Ectodermal cell (in vitro differentiated cells): Measurements from ENCODE around the gene FLOT1.
"Not testable (repeated sequence)": the region's sequence is repeated elsewhere in the genome, so short reads cannot be mapped to it uniquely, and the experiment has no call there.

Source experiments
- H3K27ac ChIP-seq: 2 replicates; pipeline ENCODE4 v1.7.0; 2013; ENCODE audit warnings: mild to moderate bottlenecking, low read depth, low read length; ENCODE audit not compliant: insufficient read depth, poor library complexity, severe bottlenecking
- H3K27me3 ChIP-seq: 2 replicates; pipeline ENCODE4 v1.7.0; 2013; ENCODE audit warnings: mild to moderate bottlenecking, low read length; ENCODE audit not compliant: insufficient read depth, control insufficient read depth, poor library complexity, severe bottlenecking
- H3K36me3 ChIP-seq: one replicate; pipeline ENCODE4 v1.7.0; 2013; ENCODE audit warnings: low read length; ENCODE audit not compliant: control insufficient read depth, insufficient read depth
- H3K4me1 ChIP-seq: one replicate; pipeline ENCODE4 v1.7.0; 2013; ENCODE audit warnings: low read length; ENCODE audit not compliant: control insufficient read depth, insufficient read depth
- H3K4me3 ChIP-seq: 2 replicates; pipeline ENCODE4 v1.7.0; 2013; ENCODE audit warnings: low read depth, low read length, control low read depth; ENCODE audit not compliant: insufficient read depth
- H3K9me3 ChIP-seq: 2 replicates; pipeline ENCODE4 v1.7.0; 2013; ENCODE audit warnings: mild to moderate bottlenecking, low read length, moderate library complexity; ENCODE audit not compliant: control insufficient read depth
- WGBS, 2 experiments: methylation state at CpG; one replicate each; pipeline ENCODE4 v1.1.7; 2013; ENCODE audit warnings: missing lambda C conversion rate in 2 of 2; 5-methylcytosine and 5-hydroxymethylcytosine counted together

Gene FLOT1

DNA sequence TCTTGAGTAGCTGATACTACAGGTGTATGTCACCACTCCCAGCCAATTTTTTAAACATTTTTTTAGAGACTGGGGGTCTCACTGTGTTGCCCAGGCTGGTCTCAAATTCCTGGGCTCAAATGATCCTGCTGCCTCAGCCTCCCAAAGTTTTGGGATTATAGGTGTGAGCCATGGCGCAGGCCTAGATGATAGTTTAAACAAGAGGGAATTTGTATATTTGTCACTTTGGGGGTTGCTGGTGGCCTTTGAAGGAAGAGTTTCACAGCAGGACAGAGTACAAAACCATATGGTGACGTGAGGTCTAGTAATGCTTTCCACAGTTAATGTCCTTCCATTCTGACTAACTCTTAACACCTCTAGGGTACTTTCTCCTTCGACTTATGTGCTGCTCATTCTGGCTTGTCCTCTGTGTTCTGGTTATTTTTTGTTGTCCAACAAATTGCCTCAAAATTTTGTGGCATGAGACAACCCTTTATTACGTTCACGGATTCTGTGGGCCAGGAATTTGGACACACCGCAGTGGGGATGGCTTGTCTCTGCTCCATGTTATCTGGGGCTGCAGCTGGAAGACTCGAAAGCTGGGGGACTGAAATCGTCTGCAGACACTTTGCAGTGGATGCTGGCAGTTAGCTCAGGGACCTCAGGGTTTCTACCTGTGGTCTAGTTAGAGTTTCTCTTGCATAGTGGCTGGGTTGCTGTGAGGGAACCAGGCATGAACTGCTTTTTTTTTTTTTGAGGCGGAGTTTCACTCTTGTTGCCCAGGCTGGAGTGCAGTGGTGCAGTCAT lies 24.9 kb upstream of the FLOT1 start:
- H3K4me1 ChIP-seq: peaks cover 37% of the 10 kb centered on the region
- 88 to 93% methylated on average over 9 of the region's 9 CpGs for WGBS, 2 experiments
- H3K4me3 ChIP-seq: no peak overlapping the region
- no peak overlapping the region for H3K27ac ChIP-seq
- H3K27me3 ChIP-seq: no peaks in the 10 kb centered on the region
- H3K36me3 ChIP-seq: no peaks in the 10 kb centered on the region
- H3K9me3 ChIP-seq: no peaks in the 10 kb centered on the region

DNA sequence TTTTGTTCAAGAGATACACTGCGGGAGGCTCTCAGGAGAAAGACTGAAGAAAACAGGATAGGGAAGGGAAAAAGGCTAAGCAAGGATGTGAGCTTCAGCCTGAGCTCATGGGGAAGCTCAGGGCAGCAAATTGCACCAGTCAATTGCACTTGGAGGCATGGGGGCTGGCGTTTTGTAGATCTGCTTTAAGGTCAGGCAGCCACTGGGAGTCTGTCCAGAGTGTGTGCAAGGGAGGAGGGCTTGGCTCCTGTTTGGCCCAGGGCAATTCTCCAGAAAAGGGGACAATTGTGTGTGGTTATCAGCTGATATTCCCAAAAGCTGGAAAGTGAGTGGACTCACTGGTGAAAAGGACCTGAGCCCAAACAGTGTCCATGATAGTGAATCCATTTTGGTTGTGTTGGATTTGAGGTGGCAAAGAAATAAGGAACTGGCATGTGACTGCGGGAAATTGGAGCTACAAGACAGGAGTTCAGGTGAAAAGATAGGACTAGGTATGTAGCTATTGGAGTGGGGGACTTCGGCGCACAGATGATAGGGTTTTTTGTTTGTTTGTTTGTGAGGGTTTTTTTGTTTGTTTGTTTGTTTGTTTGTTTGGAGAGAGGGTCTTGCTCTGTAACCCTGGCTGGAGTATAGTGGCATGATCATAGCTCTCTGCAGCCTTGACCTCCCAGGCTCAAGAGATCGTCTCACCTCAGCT lies 24.1 kb upstream of the FLOT1 start:
- no peaks in the 10 kb centered on the region for H3K9me3 ChIP-seq
- H3K27ac ChIP-seq: no peak overlapping the region
- WGBS, 2 experiments: 83 to 86% methylated on average over 6 of the region's 6 CpGs
- H3K27me3 ChIP-seq: no peaks in the 10 kb centered on the region
- peaks cover 37% of the 10 kb centered on the region for H3K4me1 ChIP-seq
- H3K4me3 ChIP-seq: no peak overlapping the region
- H3K36me3 ChIP-seq: no peaks in the 10 kb centered on the region

- not testable (repeated sequence) for H3K27me3 ChIP-seq, H3K36me3 ChIP-seq, H3K9me3 ChIP-seq, H3K4me3 ChIP-seq
- 18 to 33% methylated on average over 1 of the region's 1 CpG for WGBS, 2 experiments
- Histone ChIP-seq H3K4me1 (peaks cover 37% of the 10 kb centered on the region), H3K27ac (peak overlapping the region; percentile 18)
These were observed 23.0 kb upstream of the FLOT1 start for GRCh38 chr6:30765495-30765894.

- H3K4me3 ChIP-seq, H3K9me3 ChIP-seq, H3K27ac ChIP-seq, H3K36me3 ChIP-seq, H3K27me3 ChIP-seq: not testable (repeated sequence)
- WGBS, 2 experiments: 27 to 36% methylated on average over 13 of the region's 13 CpGs
- peaks cover 34% of the 10 kb centered on the region for H3K4me1 ChIP-seq
These were observed 22.1 kb upstream of the FLOT1 start for GRCh38 chr6:30764490-30765043.

- Histone ChIP-seq H3K27me3 (no peaks in the 10 kb centered on the region), H3K9me3 (no peaks in the 10 kb centered on the region), H3K4me1 (peaks cover 28% of the 10 kb centered on the region), H3K27ac (peak overlapping the region; percentile 2), H3K4me3 (no peak overlapping the region), H3K36me3 (no peaks in the 10 kb centered on the region)
- WGBS, 2 experiments: 40 to 46% methylated on average over 8 of the region's 8 CpGs
These were observed 21.4 kb upstream of the FLOT1 start for GRCh38 chr6:30763618-30764489.

DNA sequence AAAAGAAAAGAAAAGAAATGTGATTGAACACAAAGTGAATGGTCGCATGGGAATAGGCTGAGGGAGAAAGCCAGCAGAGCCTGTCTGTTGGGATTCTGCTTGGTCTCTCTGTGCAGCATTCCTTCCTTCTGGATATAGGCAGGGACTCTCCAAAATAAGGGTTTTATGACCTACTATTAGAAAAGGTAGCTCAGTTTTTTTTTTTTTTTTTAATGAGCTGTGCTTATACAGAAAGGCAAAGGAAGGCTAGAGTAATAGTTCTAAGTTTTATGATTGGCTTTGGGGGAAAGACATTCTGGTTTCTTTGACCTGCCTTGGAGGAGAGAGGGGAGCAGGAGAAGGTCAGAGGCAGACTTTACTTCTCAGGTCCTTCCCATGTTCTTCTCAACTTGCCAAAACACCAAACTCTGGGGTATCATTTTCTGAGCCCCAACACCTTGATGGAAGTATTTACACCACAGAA lies 20.7 kb upstream of the FLOT1 start:
- Histone ChIP-seq H3K36me3 (no peaks in the 10 kb centered on the region), H3K4me1 (peaks cover 28% of the 10 kb centered on the region), H3K4me3 (no peak overlapping the region), H3K9me3 (no peaks in the 10 kb centered on the region), H3K27ac (peak overlapping the region; percentile 2), H3K27me3 (no peaks in the 10 kb centered on the region)
- 85 to 87% methylated on average over 1 of the region's 1 CpG for WGBS, 2 experiments

DNA sequence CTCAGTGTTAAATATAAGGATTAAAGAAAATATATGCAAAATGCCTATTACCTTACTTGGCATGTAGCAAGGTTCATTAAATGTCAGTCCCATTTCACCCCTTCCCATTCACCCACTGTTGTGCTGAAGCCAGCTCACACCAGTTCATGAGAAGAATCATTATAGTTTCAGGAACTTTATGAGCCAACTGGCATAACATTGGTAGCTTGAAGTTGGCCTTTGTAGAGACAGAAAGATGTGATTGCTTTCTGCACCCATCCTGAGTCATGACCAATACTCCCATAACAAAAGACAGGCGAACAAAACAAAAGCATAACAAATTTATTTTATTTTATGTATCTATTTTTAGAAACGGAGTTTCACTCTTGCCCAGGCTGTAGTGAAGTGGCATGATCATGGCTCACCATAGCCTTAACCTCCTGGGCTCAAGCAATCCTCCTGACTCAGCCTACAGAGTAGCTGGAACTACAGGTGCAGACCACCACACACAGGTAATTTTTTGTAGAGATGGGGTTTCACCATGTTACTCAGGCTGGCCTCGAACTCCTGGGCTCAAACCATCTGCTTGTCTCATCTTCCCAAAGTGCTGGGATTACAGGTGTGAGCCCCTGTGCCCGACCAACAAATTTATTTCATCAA lies 19.4 kb upstream of the FLOT1 start:
- peaks cover 27% of the 10 kb centered on the region for H3K4me1 ChIP-seq
- no peaks in the 10 kb centered on the region for H3K36me3 ChIP-seq
- no peaks in the 10 kb centered on the region for H3K27me3 ChIP-seq
- WGBS, 2 experiments: 86 to 96% methylated on average over 3 of the region's 4 CpGs
- no peak overlapping the region for H3K4me3 ChIP-seq
- no peak overlapping the region for H3K27ac ChIP-seq
- no peaks in the 10 kb centered on the region for H3K9me3 ChIP-seq

- Histone ChIP-seq H3K9me3 (no peaks in the 10 kb centered on the region), H3K4me1 (peaks cover 19% of the 10 kb centered on the region), H3K27ac (no peak overlapping the region), H3K27me3 (no peaks in the 10 kb centered on the region), H3K36me3 (no peaks in the 10 kb centered on the region), H3K4me3 (no peak overlapping the region)
- 92 to 96% methylated on average over 8 of the region's 8 CpGs for WGBS, 2 experiments
These were observed 18.1 kb upstream of the FLOT1 start for GRCh38 chr6:30760549-30760948.

GRCh38 chr6:30759575-30760239 lies 17.2 kb upstream of the FLOT1 start:
- H3K4me1 ChIP-seq: peaks cover 17% of the 10 kb centered on the region
- H3K36me3 ChIP-seq: no peaks in the 10 kb centered on the region
- no peak overlapping the region for H3K4me3 ChIP-seq
- H3K9me3 ChIP-seq: no peaks in the 10 kb centered on the region
- H3K27me3 ChIP-seq: no peaks in the 10 kb centered on the region
- no peak overlapping the region for H3K27ac ChIP-seq
- 93% methylated on average over 10 of the region's 10 CpGs for WGBS, 2 experiments
